GM13977 (cell line): ENCODE data around the gene HNF4A.

Experiments used
- DNase-seq: peaks from one replicate; pipeline ENCODE4 v3.0.0; 2012; ENCODE audit warnings: low spot score
- CTCF ChIP-seq: IDR thresholded peaks from 2 replicates; pipeline ENCODE4 v1.5.1; 2012; ENCODE audit warnings: mild to moderate bottlenecking, control low read depth; ENCODE audit not compliant: insufficient read depth; ENCODE audit errors: extremely low read depth, missing control alignments
- in situ Hi-C: fragments of 300-500 bp; cut with MboI; formaldehyde crosslinking; loops from one replicate; pipeline ENCODE4 v1.12.0; 2022; ENCODE audit warnings: low sequenced_read_pairs, low pct_unique_long_range_greater_than_20kb, mixed read lengths, inconsistent platforms; ENCODE audit not compliant: unreplicated experiment

Gene HNF4A

GRCh38 chr20:44398335-44398734 lies 42.8 kb downstream of the HNF4A start:
- DNase-seq: no peak
- in situ Hi-C loops: loop anchor here (25.0 kb wide), 1 partner anchor 214 kb away; no protein-coding TSS in a partner anchor
- no peak for TF ChIP-seq CTCF

GRCh38 chr20:44399446-44399845 lies 43.9 kb downstream of the HNF4A start:
- no peak for DNase-seq
- in situ Hi-C loops: loop anchor here (25.0 kb wide), 1 partner anchor 213 kb away; no protein-coding TSS in a partner anchor
- TF ChIP-seq CTCF: no peak

GRCh38 chr20:44400671-44400969 lies 45.1 kb downstream of the HNF4A start:
- no peak for DNase-seq
- no peak for TF ChIP-seq CTCF
- in situ Hi-C loops: no loop called here

- no peak for DNase-seq
- no peak for TF ChIP-seq CTCF
- in situ Hi-C loops: no loop called here
These were observed 45.7 kb downstream of the HNF4A start for GRCh38 chr20:44400970-44401769.

- no peak for DNase-seq
- in situ Hi-C loops: no loop called here
- no peak for TF ChIP-seq CTCF
These were observed 46.4 kb downstream of the HNF4A start for GRCh38 chr20:44401770-44402390.

GRCh38 chr20:44402391-44403193 lies 47.1 kb downstream of the HNF4A start:
- in situ Hi-C loops: no loop called here
- TF ChIP-seq CTCF: no peak
- no peak for DNase-seq
